Stimulated activated naive CD4-positive, alpha-beta T cell (primary cell): ENCODE results near the gene MED29.

Source experiments
- DNase-seq, 6 experiments: peaks; one replicate each; lab custom pipeline; 2025; lab: John Stamatoyannopoulos, UW

Gene MED29

DNA sequence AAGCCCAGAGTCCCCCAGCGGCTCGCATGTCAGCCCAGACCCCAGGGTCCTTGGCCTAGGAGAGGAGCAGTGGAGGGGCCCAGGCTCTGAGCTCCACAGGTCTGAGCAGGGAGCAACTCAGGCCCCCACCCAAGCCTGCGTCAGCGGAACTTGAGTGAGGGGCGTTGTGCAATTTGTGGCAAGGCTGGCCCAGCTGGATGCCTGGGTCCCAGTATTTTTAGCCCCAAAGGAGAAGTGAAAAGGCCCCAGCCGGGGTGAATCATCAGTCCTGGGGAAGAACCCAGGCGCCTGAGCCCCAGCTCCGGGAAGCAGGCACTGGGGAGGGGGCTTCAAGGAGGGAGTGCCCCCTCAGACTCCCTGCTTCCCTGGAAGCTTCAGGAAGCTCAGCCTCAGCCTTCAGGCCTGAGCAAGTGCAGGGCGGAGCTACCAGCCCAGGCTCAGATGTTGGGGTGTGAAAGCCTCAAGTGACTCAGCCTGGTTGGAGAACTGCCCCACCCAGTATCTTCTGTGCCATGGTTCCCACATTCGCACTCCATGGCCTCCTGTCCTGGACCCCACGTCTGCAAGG is 7.2 kb downstream of the MED29 start:
- no peak for DNase-seq

DNA sequence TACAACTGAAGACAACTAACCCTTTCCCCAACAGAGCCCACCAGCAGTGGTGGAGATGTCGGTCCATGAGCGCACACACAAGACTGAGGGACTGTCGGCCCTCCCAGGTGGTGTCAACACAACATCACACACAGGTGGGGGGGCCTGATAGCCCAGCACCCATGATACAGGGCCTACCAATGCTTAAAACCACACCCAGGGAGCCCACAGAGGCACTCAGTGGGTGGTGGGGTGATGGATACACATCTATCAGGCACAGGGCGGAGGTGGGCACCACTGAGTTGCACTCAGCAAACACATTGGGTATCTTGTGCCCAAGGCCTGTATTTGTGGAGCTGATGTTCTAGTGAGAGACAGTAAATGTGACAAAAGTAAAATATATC is 8.5 kb downstream of the MED29 start:
- no peak for DNase-seq

DNA sequence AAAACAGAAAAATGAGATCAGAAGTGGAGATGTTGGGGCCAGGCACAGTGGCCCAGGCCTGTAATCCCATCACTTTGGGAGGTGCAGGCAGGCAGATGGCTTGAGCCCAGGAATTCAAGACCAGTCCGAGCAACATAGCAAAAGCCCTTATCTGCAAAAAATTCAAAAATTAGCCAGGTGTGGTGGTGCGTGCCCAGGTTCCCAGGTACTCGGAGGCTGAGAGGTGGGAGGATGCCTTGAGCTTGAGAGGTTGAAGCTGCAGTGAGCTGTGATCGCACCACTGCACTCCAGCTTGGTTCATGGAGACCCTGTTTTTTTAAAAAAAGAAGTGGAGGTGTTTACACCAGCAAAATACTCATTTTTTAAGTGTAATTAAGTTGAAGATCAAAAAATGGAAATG is 8.9 kb downstream of the MED29 start:
- DNase-seq = no peak

DNA sequence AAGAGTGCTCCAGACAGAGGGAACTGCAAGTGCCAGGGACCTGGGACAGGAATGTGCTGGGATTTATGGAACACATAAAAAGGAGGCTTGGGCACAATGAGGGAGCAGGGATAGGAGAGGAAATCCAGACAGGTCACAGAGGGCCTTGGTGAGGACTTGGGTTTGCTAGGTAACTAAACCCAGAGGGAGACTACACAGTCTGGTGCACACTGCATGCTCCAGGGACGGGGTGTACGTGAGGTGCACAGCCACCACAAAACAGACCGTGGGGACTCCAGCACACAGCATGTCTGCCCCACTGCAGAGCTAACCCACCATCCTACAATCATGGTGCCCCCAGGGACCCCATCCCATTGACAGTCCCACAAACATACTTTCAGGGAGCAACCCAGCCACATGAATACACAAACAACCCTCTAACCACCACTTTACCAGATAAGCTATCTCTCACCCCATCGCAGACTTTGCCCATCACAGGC is 9.9 kb downstream of the MED29 start:
- DNase-seq = no peak

DNA sequence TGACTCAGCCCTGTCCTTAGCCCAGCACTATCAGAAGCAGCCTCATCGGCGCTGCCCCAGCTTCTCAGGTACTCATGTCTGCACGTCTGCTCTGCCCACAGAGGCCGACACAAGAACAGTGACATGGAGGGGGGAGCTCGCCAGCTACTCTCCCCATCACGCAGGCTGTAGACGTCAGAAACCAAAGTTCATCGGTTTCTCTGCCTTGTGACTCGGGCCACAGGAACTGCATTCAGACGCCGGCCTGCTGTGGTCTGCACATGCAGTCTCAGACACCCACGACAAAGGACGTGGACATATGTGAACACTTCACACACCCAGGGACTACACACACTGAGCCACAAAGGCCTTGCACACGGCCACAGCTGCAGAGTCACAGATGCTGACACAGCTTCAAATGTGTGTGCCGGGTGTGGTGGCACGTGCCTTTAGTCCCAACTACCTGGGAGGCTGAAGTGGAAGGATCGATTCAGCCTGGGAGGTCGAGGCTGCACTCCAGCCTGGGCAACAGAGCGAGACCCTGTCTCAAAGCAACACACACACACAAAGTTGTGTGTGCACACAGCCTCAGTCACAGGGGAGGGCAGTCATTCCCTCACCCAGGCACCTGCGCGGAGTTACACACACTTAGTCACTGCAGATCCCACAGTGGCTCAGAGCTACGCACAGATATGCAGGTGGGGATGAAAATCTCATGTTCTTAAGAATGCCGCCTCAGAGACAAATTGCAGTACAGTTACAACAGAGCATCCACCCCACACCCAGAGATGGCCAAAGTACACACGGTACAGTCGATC is 10.6 kb downstream of the MED29 start:
- peak; percentile 70 to 80 (median 74) for DNase-seq

DNA sequence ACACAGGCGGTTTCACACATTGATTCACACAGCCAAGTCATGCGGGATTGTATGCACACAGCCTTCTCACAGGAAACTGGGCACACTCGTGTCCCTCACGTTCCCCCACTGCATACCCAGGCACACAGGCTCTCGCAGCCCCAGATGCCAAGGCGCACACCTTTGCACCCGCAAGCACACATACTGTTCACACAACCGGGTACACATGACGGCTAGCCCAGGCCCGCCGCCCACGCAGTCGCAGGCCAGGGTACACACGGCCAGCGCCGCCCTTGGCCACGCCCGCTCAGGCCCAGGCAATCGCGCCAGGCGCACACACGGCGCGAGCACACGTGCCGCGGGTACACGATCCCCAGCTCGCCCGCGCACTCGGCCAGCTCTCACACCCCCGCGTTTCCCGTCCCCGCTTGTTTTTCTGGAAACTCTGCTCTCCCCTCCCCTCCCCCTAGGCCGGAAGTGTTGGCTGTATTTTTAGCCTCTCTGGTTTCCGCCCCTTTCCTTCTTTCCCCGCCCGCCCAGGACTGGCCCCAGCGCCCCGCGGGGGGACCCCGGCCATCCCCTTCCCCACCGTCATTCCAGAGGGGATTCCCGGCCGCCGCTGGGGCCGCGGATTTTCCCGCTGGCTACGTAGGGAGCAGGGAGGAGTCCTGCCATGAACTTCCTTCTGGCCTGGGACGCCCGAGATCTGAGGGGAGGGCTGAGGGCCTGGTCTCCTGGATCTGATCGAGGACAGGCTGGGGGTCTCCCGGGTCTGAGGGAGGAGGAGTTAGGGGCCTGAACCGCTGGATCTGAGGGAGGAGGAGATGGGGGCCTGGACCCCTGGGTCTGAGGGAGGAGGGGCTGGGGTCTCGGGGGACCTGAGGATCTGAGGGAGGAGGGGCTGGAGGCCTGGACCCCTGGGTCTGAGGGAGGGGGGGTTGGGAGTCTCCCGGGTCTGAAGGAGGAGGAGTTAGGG is 11.4 kb downstream of the MED29 start:
- DNase-seq = peak; percentile 73 to 88 (median 81)

DNA sequence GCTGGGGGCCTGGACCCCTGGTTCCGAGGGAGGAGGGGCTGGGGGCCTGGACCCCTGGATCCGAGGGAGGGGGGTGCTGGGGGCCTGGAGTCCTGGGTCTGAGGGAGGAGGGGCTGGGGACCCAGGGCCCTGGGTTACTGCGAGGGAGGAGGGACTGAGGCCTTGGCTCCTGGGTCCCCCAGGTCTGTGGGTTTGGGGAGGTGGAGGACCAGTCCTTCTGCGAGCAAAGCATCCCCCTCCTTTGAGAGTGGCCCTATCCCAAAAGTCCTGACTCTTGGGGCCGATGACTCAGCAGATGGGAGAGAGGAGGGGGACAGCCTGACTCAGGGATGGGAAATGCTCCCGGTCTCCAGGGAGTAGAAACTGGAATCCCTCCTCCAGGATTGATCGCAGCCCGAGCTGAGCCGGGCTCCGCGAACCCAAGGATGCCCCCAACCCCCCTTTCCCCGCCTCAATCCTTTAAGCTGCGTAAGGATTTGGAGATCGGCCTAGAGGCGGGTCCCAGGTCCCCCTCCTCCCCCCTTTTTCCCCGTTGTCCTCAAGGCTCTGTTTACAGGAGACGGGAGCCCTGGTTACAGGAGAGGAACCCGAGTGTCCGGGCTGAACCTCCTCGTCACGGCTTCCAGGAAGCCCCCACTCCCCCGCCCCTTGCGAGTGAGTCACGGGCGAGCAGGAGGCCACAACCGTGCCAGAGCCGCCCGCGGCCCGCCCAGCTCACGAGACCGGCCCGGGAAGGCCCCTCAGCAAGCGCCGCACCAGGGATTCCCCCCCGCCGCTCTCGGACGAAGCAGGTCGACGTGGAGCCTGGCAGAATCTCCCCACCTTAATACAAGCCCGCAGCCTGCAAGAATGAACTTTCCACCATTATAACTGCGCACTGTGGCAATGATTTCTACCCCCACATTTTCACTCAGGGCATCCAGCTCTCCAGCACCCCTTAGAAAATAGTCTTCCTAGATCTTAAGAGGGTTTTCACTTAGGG is 12.4 kb downstream of the MED29 start:
- peak; percentile 68 to 97 (median 88) for DNase-seq

DNA sequence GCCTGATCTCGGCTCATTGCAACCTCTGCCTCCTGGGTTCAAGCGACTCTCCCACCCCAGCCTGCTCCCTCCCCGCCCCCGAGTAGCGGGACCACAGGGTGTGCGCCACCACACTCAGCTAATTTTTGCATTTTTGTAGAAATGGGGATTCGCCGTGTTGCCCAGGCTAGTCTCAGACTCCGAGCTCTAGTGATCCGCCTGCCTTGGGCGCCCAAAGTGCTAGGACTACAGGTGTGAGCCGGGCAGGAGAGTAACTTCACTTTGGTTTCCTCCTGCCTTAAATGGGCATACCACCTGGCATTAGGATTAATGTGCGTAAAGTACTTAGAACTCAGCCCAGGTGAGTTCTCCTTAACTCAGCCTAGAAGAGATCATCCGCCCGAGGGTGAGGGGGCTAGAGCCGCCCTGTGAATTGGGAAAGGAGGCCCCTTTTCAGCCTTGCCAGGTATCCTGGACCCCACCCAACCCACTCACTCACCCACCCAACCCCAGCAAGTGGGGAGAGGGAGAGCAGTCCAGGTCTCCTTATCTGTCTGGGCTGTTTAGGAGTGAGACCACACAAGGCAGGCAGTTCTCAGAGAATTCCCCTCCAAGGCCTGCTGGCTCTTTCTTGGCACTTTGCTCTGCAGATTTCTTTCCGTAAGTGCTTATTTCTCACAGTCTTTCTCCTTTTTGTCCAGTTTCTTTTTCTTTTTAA is 14.2 kb downstream of the MED29 start:
- DNase-seq = peak; percentile 40 to 63 (median 41)

DNA sequence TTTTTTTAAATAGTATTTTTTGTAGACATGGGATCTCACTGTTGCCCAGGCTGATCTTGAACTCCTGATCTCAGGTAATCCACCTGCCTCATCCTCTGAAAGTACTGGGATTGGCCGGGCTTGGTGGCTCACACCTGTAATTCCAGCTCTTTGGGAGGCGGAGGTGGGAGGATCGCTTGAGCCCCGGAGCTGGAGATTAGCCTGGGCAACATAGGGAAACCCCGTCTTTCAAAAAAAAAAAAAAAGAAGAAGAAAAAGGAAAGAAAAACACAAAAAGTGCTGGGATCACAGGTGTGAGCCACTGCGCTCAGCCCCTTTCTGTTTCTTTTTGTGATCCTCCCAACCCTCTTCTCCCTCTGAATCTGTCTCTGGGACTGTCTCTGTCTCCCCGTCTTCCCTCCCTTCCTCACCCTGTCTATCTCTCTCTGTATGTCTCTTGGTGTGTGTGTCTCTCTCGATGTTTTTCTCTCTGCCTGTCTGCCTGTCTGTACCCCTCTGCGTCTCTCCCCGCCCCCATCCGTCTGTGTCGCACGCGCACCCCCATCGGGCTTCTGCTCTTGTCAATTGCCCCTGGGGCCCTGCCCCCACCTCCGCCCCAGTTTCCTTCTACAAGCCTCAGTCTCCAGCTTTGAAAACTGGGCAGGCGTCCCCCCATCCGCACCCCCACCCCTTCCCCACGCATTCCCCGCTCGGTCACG is 14.9 kb downstream of the MED29 start:
- peak; percentile 86 to 98 (median 92) for DNase-seq

DNA sequence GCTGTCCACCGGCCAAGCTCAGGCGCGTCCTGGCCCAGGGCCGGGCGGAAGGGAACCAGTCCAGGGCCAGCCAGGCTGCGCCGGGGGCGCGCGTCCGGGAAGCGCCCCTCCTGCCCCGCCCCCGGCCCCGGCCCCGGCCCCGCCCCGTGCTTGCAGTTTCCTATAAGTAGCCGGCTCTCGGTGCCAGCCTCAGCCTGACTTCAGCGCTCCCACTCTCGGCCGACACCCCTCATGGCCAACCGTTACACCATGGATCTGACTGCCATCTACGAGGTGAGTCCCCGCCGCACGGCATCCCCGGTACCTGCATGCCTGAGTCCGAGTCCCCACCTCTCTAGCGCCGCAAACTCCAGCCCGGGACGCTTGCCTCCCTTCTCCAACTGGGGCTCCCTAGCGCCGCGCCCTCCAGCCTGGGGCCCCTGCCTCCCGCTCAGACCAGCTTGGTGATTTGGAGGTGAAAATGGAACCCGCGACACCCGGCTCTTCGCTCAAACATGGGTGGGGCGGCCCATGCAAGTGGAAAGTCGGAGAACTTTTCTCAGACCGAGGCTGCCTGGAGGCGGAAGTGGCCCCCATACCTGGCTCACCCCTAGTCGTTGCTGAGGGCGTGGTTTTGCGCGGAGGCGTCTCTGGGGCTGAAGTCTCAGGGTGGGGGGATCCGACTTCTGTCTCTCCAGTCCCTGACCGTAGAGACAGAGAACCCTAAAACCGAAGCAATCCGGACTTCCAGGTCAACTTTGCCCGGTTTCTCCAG is 15.7 kb downstream of the MED29 start, which contains the start of gene ZFP36:
TSS of gene ZFP36 (plus strand) at position 192 of the 754 bp plus-strand sequence. CDS start at position 250, 58 bp downstream.
- peak; percentile 85 to 98 (median 90) for DNase-seq

DNA sequence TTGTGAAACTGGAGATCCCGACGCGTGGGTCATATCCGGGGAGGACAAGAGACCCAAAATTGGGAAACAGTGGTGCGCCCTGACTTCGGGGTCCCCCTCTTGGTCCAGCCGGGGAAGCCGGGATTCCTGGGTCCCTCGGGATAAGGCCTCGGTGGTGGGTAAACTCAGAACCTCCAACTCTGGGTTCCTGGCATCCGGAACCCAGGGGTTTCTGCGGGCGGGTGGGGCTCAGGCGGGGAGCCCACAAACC is 16.2 kb downstream of the MED29 start:
- DNase-seq = peak in 1 of 6 experiments; percentile 88

DNA sequence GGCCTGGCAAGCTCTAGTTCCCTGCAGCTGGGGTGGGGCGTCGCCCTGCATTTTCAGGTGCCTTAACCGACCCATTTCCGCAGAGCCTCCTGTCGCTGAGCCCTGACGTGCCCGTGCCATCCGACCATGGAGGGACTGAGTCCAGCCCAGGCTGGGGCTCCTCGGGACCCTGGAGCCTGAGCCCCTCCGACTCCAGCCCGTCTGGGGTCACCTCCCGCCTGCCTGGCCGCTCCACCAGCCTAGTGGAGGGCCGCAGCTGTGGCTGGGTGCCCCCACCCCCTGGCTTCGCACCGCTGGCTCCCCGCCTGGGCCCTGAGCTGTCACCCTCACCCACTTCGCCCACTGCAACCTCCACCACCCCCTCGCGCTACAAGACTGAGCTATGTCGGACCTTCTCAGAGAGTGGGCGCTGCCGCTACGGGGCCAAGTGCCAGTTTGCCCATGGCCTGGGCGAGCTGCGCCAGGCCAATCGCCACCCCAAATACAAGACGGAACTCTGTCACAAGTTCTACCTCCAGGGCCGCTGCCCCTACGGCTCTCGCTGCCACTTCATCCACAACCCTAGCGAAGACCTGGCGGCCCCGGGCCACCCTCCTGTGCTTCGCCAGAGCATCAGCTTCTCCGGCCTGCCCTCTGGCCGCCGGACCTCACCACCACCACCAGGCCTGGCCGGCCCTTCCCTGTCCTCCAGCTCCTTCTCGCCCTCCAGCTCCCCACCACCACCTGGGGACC is 16.6 kb downstream of the MED29 start:
- DNase-seq = peak; percentile 60 to 84 (median 74)

DNA sequence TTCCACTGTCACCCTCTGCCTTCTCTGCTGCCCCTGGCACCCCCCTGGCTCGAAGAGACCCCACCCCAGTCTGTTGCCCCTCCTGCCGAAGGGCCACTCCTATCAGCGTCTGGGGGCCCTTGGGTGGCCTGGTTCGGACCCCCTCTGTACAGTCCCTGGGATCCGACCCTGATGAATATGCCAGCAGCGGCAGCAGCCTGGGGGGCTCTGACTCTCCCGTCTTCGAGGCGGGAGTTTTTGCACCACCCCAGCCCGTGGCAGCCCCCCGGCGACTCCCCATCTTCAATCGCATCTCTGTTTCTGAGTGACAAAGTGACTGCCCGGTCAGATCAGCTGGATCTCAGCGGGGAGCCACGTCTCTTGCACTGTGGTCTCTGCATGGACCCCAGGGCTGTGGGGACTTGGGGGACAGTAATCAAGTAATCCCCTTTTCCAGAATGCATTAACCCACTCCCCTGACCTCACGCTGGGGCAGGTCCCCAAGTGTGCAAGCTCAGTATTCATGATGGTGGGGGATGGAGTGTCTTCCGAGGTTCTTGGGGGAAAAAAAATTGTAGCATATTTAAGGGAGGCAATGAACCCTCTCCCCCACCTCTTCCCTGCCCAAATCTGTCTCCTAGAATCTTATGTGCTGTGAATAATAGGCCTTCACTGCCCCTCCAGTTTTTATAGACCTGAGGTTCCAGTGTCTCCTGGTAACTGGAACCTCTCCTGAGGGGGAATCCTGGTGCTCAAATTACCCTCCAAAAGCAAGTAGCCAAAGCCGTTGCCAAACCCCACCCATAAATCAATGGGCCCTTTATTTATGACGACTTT is 17.4 kb downstream of the MED29 start:
- DNase-seq = peak in 5 of 6 experiments; percentile 28 to 54 (median 44)

DNA sequence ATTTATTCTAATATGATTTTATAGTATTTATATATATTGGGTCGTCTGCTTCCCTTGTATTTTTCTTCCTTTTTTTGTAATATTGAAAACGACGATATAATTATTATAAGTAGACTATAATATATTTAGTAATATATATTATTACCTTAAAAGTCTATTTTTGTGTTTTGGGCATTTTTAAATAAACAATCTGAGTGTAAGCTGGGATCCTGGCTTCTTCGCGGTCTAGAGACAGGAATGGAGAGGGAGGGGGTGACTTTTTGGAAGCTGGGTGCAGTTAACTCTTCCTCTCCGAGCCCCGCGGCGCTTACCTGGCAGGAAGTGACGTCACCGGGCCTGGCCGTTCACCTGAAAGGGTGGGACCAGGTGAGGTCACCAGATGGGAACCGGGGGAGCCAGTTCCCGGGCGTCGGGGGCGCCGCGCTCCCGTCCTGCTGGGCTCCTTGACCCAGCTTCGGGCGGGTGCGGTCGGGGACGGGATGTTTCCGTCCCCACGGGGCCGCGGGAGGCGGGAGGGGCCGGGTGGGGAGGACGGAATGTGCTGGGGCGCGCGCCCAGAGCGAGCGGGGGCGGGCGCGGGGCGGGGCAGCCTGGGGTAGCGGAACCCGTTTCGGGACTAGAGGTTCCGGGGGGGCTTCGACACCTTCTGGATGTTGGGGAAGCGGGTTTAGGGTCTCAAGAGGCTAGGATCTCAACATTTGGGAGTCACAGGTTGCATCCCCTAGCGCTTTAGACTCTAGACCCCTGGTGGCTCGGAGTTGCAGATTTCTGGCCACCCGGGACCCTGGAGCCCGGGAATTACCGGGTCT is 18.2 kb downstream of the MED29 start:
- DNase-seq = peak; percentile 76 to 89 (median 82)

DNA sequence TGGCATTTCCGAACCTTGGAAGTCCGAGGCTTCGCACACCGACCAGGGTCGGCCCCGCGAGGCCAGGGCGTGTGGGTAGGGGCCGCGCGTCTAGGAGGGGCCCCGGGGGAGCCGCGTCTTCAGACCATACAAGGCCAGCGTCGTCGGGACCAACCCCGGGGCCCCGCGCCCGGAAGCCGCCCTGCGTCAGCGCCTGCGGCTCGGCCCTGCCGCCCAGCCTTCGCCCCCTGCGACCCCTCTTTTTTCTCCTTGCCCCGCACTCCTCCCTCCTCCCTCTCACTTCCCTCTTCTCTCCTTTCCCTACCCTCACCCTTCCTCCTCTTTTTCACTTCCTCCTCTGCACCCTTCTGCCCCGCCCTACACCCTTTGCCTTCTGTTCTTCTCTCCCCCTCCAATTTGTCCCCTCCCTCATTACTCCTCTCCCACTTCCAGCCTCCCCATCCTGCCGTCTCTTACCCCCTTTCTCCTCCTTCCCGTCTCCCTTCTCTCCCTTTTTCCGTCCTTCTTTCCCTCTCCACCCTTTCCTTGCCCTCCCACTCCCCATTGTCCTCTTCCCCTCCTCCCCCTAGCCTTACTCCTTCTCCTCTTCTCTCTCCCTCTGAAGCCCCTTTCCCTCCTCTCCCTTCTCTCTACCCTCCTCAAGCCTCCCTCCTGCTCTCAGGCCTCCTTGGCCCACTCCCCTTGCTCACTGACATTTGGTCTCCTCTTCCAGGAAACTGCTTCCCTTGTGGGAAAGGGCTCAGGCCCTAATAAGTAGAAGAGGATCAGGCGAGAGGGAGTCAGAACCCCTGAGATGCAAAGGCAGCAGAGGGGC is 19.0 kb downstream of the MED29 start:
- peak; percentile 62 to 84 (median 72) for DNase-seq

DNA sequence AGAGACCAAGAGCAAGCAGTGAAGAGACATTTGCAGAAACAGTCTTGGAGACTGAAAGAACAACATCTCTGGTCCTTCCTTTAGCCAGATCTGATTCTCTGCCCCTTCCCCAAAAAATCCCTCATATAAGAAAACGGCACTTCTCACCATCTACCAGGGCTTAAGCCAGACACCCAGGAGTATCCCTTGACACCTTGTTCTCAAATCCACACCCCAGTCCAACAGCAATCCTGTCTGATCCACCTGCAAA is 19.6 kb downstream of the MED29 start:
- DNase-seq = no peak
